Heart left ventricle (tissue), 16 donors: ENCODE data around the gene NCAPD3. TPM values are rescaled to one million over a fixed set of nuclear protein-coding genes. Genes with fewer than 3 reads are reported as not detected.

Experiments used
- ATAC-seq, 4 donors: fragments of 200-7000 bp; cut with Tn5 transposase; one replicate each; pipeline ENCODE4 v1.9.1; 2020 to 2022; ENCODE audit warnings: moderate library complexity in 4 of 4, mild to moderate bottlenecking in 3 of 4, moderate number of reproducible peaks in 1 of 4
- DNase-seq, 5 donors: peaks; one replicate each; pipeline ENCODE4 v3.0.0-alpha.2; 2020
- H3K27ac ChIP-seq, 12 donors: fragments of 200-600 bp; sonication (generic) in 4 of 12; one replicate each; pipeline versions ENCODE4 v1.5.0 to v1.8.0; 2016 to 2022; ENCODE audit warnings: mild to moderate bottlenecking in 2 of 12
- H3K27me3 ChIP-seq, 9 donors: fragments of 200-600 bp; sonication (generic) in 2 of 9; one replicate each; pipeline versions ENCODE4 v1.5.1 to v1.8.0; 2016 to 2022; ENCODE audit warnings: mild to moderate bottlenecking in 3 of 9
- H3K36me3 ChIP-seq, 9 donors: fragments of 200-600 bp; sonication (generic) in 2 of 9; one replicate each; pipeline versions ENCODE4 v1.5.0 to v1.8.0; 2018 to 2022; ENCODE audit warnings: mild to moderate bottlenecking in 2 of 9
- H3K4me1 ChIP-seq, 12 donors: fragments of 200-600 bp; sonication (generic) in 4 of 12; one replicate each; pipeline versions ENCODE4 v1.5.0 to v1.8.0; 2016 to 2022; ENCODE audit warnings: mild to moderate bottlenecking in 3 of 12
- H3K4me3 ChIP-seq, 12 donors: fragments of 200-600 bp; sonication (generic) in 4 of 12; one replicate each; pipeline versions ENCODE4 v1.5.0 to v1.8.0; 2017 to 2022; ENCODE audit warnings: mild to moderate bottlenecking in 9 of 12, moderate library complexity in 4 of 12
- H3K9me3 ChIP-seq, 12 donors: fragments of 200-600 bp; sonication (generic) in 4 of 12; one replicate each; pipeline versions ENCODE4 v1.5.0 to v1.8.0; 2016 to 2022; ENCODE audit warnings: mild to moderate bottlenecking in 1 of 12
- POLR2A ChIP-seq, 2 donors: fragments of 450-650 bp; IDR thresholded peaks; one replicate each; pipeline ENCODE4 v1.6.1; 2017; ENCODE audit warnings: antibody characterized with exemption in 2 of 2, mild to moderate bottlenecking in 2 of 2, moderate library complexity in 2 of 2
- WGBS, 4 donors: extraction: QIAGEN DNeasy Blood & Tissue Kit in 2 of 4; methylation state at CpG; one replicate each; pipeline versions ENCODE4 v1.1.5 to v1.1.7; 2013 to 2018; 5-methylcytosine and 5-hydroxymethylcytosine counted together
- intact Hi-C, 10 donors: fragments of 100-400 bp; cut with DNase I; formaldehyde crosslinking; loops; one replicate each; pipeline versions ENCODE4 v1.11.1 to v1.14.2; 2022
- polyA plus RNA-seq, 2 donors: library from polyadenylated mRNA; stranded (reverse); fragments of 200-250 nt; gene quantifications; one replicate each; pipeline ENCODE4 v1.2.3, GENCODE V29; 2013
- total RNA-seq, 9 donors: library from RNA; depleted of rRNA in 2 of 9; stranded (reverse); fragments of >200 nt in 2 of 9; fragmentation: NEBNext Ultra II Directional in 3 of 9; extraction: Animal tissue kit (Norgen Biotek cat#: 25700) in 3 of 9; gene quantifications; one replicate each; pipeline versions ENCODE4 v1.1.0 to v1.2.4, GENCODE V29; 2016 to 2023
- TF ChIP-seq, protein P1 (sequence below), 12 donors: fragments of 200-600 bp; sonication (generic) in 4 of 12; IDR thresholded peaks; one replicate each; pipeline versions ENCODE4 v1.5.0 to v1.8.0; 2018 to 2022; ENCODE audit warnings: antibody characterized with exemption in 12 of 12, mild to moderate bottlenecking in 5 of 12
- donor health status: ischemic (EF 13 %, LVEDD 7.1; RV severe dilation, severe dysfunction).
- donor health status: healthy with polysubstance abuse.
- donor health status: DM: no; HTN: yes; CAD: no.
- donor health status: DM: no; HTN: no; CAD: no.
- donor health status: ischemic (EF 25% LVEDD 6.9; RV normal size, moderate dysfunction).
- donor health status: ischemic (EF 25% LVEDD 5.7; RV mildly dilated, moderate dysfunction).
- donor health status: healthy.
- donor health status: DM: yes; HTN: yes; CAD: no.
- donor health status: ischemic (EF 35%, LVEDD 5.7; RV mildly dilated, moderate dysfunction).
- donor health status: nonischemic (EF 11% LVEDD 7.7; RV severe dilation, severe dysfunction).
- donor health status: DM: yes; HTN: yes; CAD: no.
- donor health status: PGD.
- donor health status: ischemic (EF 29% LVEDD 5.4; RV normal size, mild dysfunction).
- donor health status: nonischemic (EF 23%, LVEDD 6.1; RV moderate dilation, normal function).

The NCAPD3 gene
- total and polyA plus RNA-seq, 11 donors = 4.7 to 18.8 (median 10.8) TPM

DNA sequence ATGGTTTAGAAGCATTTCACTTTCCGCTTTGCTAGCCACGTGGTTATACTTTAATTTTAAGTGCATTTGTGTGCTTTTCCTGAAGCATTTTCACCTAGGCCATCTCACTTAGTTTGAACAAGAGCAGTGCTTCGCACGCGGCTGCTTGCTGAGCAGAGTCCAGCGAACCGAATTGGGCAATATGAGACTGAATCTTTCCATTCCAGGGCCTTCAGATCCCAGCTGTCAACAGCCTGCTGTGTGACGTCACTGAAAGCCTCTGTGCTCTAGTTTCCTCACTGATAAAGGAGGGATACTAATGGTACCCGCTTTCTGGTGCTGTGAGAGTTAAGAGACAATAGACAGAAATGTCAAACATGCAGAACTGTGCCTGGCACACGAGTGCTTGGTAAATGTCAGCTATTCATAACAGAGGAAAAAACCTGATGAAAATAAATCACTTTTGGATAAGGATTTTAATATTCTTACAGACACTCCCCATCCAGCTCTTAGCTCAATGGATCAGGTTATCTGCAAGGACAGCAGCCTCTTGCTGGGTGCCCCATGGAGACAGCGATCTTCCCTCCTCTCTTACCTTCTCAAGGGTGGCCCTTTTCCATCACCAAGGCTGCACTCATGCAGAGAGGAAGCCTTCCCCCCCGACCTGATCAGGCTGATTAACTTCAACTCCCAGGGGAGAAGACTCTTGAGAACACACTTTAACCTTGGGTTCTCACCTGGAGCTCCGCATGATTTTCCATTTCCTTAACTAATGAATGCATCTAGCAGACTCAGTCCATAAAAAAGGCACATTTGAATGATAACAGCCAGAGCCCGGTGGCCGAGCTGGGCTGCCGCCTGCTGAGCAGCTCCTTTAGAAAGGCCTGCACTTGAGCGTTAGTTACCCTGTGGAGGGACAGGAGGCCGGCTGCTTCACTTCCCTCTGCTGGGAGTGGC is 48.9 kb upstream of the NCAPD3 start:
- DNase-seq (no peak), ATAC-seq (peak in 3 of 4 donors; percentile 18 to 67 (median 39))
- Histone ChIP-seq H3K4me3 (no peak overlapping the region), H3K27me3 (peaks cover 35 to 85% (median 60%) of the 10 kb centered on the region in 9 donors), H3K9me3 (no peaks in the 10 kb centered on the region), H3K4me1 (peaks cover 0 to 21% (median 9%) of the 10 kb centered on the region in 12 donors), H3K27ac (no peak overlapping the region), H3K36me3 (no peaks in the 10 kb centered on the region)
- intact Hi-C loops = no loop called here
- TF ChIP-seq, protein P1, sequence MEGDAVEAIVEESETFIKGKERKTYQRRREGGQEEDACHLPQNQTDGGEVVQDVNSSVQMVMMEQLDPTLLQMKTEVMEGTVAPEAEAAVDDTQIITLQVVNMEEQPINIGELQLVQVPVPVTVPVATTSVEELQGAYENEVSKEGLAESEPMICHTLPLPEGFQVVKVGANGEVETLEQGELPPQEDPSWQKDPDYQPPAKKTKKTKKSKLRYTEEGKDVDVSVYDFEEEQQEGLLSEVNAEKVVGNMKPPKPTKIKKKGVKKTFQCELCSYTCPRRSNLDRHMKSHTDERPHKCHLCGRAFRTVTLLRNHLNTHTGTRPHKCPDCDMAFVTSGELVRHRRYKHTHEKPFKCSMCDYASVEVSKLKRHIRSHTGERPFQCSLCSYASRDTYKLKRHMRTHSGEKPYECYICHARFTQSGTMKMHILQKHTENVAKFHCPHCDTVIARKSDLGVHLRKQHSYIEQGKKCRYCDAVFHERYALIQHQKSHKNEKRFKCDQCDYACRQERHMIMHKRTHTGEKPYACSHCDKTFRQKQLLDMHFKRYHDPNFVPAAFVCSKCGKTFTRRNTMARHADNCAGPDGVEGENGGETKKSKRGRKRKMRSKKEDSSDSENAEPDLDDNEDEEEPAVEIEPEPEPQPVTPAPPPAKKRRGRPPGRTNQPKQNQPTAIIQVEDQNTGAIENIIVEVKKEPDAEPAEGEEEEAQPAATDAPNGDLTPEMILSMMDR (IDR thresholded peaks at IDR 0.05) = no peak
- WGBS, 4 donors = 24 to 27% (median 27%) methylated on average over 18 of the region's 18 CpGs

DNA sequence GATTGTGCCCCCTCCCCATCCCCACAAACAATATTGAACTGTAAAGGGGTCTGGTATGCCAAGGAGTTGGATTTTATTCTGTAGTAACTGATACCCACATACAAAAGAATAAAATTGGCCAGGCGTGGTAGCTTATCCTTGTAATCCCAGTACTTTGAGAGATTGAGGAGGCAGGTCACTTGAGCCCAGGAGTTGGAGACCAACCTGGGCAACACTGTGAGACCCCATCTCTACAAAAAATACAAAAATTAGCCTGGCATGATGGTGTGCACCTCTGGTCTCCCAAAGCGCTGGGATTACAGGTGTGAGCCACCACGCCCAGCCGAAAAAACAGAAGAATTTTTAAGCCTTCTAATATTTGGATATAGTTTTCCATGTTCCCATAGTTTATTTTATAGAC is 48.2 kb upstream of the NCAPD3 start:
- intact Hi-C loops = no loop called here
- Histone ChIP-seq H3K4me3 (no peak overlapping the region), H3K27me3 (peaks cover 28 to 78% (median 54%) of the 10 kb centered on the region in 9 donors), H3K27ac (no peak overlapping the region), H3K36me3 (no peaks in the 10 kb centered on the region), H3K4me1 (peaks cover 0 to 19% (median 8%) of the 10 kb centered on the region in 12 donors), H3K9me3 (no peaks in the 10 kb centered on the region)
- ATAC-seq (no peak), DNase-seq (no peak)
- WGBS, 4 donors = 89 to 96% (median 91%) methylated on average over 4 of the region's 4 CpGs
- TF ChIP-seq POLR2A (IDR thresholded peaks at IDR 0.05) = no peak
- TF ChIP-seq, protein P1 (IDR thresholded peaks at IDR 0.05) = no peak

DNA sequence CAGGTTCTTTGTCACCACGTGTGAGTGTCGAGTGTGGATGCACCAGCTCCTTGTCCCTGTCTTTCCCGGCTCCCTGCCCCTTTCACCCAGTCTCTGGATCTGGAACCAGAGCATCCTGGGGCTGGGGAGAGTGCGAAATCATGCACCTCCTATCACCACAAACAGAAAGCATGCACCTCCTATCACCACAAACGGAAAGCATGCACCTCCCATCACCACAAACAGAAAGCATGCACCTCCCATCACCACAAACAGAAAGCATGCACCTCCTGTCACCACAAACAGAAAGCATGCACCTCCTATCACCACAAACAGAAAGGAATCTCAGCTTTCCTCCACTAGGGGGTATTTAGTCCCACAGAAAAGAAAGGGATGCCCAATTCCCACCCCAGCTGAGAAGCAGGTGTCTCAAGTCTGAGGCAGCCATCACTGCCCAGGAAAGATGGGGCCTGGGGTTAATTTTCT is 46.5 kb upstream of the NCAPD3 start:
- peaks cover 11 to 61% (median 37%) of the 10 kb centered on the region in 9 donors for H3K27me3 ChIP-seq
- DNase-seq = no peak
- no peak overlapping the region for H3K4me3 ChIP-seq
- TF ChIP-seq, protein P1 (IDR thresholded peaks at IDR 0.05) = no peak
- no peak for TF ChIP-seq POLR2A (IDR thresholded peaks at IDR 0.05)
- H3K9me3 ChIP-seq = no peaks in the 10 kb centered on the region
- H3K4me1 ChIP-seq = peaks cover 0 to 12% (median 0%) of the 10 kb centered on the region in 12 donors
- 15 to 33% (median 20%) methylated on average over 5 of the region's 5 CpGs for WGBS, 4 donors
- intact Hi-C loops = no loop called here
- ATAC-seq = no peak
- no peak overlapping the region for H3K27ac ChIP-seq
- H3K36me3 ChIP-seq = peaks cover 0 to 7% (median 2%) of the 10 kb centered on the region in 9 donors

GRCh38 chr11:134267966-134268365 is 44.2 kb upstream of the NCAPD3 start:
- no peak overlapping the region for H3K27ac ChIP-seq
- intact Hi-C loops = no loop called here
- H3K4me1 ChIP-seq = peaks cover 0 to 12% (median 0%) of the 10 kb centered on the region in 12 donors
- 86 to 90% (median 88%) methylated on average over 11 of the region's 11 CpGs for WGBS, 4 donors
- peaks cover 0 to 25% (median 15%) of the 10 kb centered on the region in 9 donors for H3K36me3 ChIP-seq
- no peaks in the 10 kb centered on the region for H3K9me3 ChIP-seq
- no peak overlapping the region for H3K4me3 ChIP-seq
- TF ChIP-seq, protein P1 (IDR thresholded peaks at IDR 0.05) = no peak
- TF ChIP-seq POLR2A (IDR thresholded peaks at IDR 0.05) = no peak
- ATAC-seq (no peak), DNase-seq (no peak)
- H3K27me3 ChIP-seq = peaks cover under 1 to 38% (median 14%) of the 10 kb centered on the region in 9 donors
